ENCODE measurements around the gene POLR3E.

- TF ChIP-seq EZH2 (IDR thresholded peaks at IDR 0.05; ENCODE audit: low read length): no peak
- TF ChIP-seq, protein P1, sequence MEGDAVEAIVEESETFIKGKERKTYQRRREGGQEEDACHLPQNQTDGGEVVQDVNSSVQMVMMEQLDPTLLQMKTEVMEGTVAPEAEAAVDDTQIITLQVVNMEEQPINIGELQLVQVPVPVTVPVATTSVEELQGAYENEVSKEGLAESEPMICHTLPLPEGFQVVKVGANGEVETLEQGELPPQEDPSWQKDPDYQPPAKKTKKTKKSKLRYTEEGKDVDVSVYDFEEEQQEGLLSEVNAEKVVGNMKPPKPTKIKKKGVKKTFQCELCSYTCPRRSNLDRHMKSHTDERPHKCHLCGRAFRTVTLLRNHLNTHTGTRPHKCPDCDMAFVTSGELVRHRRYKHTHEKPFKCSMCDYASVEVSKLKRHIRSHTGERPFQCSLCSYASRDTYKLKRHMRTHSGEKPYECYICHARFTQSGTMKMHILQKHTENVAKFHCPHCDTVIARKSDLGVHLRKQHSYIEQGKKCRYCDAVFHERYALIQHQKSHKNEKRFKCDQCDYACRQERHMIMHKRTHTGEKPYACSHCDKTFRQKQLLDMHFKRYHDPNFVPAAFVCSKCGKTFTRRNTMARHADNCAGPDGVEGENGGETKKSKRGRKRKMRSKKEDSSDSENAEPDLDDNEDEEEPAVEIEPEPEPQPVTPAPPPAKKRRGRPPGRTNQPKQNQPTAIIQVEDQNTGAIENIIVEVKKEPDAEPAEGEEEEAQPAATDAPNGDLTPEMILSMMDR (optimal IDR thresholded peaks at IDR 0.05 in 1 of 3, IDR thresholded peaks at IDR 0.05 in 1 of 3, conservative IDR thresholded peaks at IDR 0.05 in 1 of 3; ENCODE audit: extremely low read depth in 1 of 3, insufficient read depth in 2 of 3, low read length in 3 of 3): no peak
Observed at GRCh38 chr16:22383827-22384226, 86.6 kb downstream of the POLR3E start.
